OCI-LY1 (cell line): ENCODE results near the gene FAM161A.
"Not testable (repeated sequence)": the region's sequence is repeated elsewhere in the genome, so short reads cannot be mapped to it uniquely, and the experiment has no call there.

Experiments used
- H2AFZ ChIP-seq: fragments of 200-600 bp; sonication (generic), shearing (Covaris generic); 2 replicates; pipeline ENCODE4 v1.6.0; 2014; ENCODE audit warnings: antibody characterized with exemption, mild to moderate bottlenecking, low read length
- H3F3A ChIP-seq: fragments of 200-600 bp; sonication (generic), shearing (Covaris generic); 2 replicates; pipeline ENCODE4 v1.6.0; 2014; ENCODE audit warnings: mild to moderate bottlenecking, antibody characterized with exemption, low read length, moderate library complexity; ENCODE audit not compliant: insufficient read depth
- H3K27ac ChIP-seq: fragments of 200-600 bp; sonication (generic); 2 replicates; pipeline ENCODE4 v1.5.1; 2014; ENCODE audit warnings: low read length, mixed run types, mild to moderate bottlenecking, low read depth; ENCODE audit not compliant: poor library complexity, severe bottlenecking
- H3K27me3 ChIP-seq: fragments of 200-600 bp; sonication (generic); 2 replicates; pipeline ENCODE4 v1.6.0; 2014; ENCODE audit warnings: antibody characterized with exemption, mild to moderate bottlenecking, low read length, moderate library complexity; ENCODE audit not compliant: insufficient read depth
- H3K36me3 ChIP-seq: fragments of 200-600 bp; sonication (generic); 2 replicates; pipeline ENCODE4 v1.6.1; 2014; ENCODE audit warnings: mild to moderate bottlenecking, antibody characterized with exemption, low read length, moderate library complexity, mixed read lengths; ENCODE audit not compliant: insufficient read depth
- H3K4me1 ChIP-seq: fragments of 200-600 bp; sonication (generic); 2 replicates; pipeline ENCODE4 v1.5.1; 2014; ENCODE audit warnings: mild to moderate bottlenecking, low read length, moderate library complexity; ENCODE audit not compliant: insufficient read depth, severe bottlenecking
- H3K4me2 ChIP-seq: fragments of 200-600 bp; sonication (generic), shearing (Covaris generic); 2 replicates; pipeline ENCODE4 v1.6.1; 2014; ENCODE audit warnings: low read length
- H3K4me3 ChIP-seq: fragments of 200-600 bp; sonication (generic); 2 replicates; pipeline ENCODE4 v1.5.1; 2014; ENCODE audit warnings: low read length, low read depth, mild to moderate bottlenecking, mixed read lengths; ENCODE audit not compliant: poor library complexity, severe bottlenecking
- H3K79me2 ChIP-seq: fragments of 200-600 bp; shearing (Covaris generic); 2 replicates; pipeline ENCODE4 v1.6.1; 2016; ENCODE audit warnings: mixed run types, low read length, mixed read lengths; ENCODE audit not compliant: insufficient read depth
- H3K9ac ChIP-seq: fragments of 200-600 bp; sonication (generic), shearing (Covaris generic); 2 replicates; pipeline ENCODE4 v1.6.1; 2014; ENCODE audit warnings: mild to moderate bottlenecking, low read length, mixed read lengths
- H3K9me2 ChIP-seq: fragments of 200-600 bp; sonication (generic), shearing (Covaris generic); 2 replicates; pipeline ENCODE4 v1.6.1; 2014; ENCODE audit warnings: low read depth, mild to moderate bottlenecking, low read length, mixed read lengths
- H3K9me3 ChIP-seq: fragments of 200-600 bp; shearing (Covaris generic); 2 replicates; pipeline ENCODE4 v1.6.1; 2014; ENCODE audit warnings: low read length, mixed read lengths
- H4K20me1 ChIP-seq: fragments of 200-600 bp; sonication (generic), shearing (Covaris generic); 2 replicates; pipeline ENCODE4 v1.6.0; 2016; ENCODE audit warnings: mild to moderate bottlenecking, low read length; ENCODE audit not compliant: insufficient read depth
- EZH2 ChIP-seq: fragments of 200-600 bp; sonication (generic), shearing (Covaris generic); IDR thresholded peaks from 2 replicates; pipeline ENCODE4 v1.8.0; 2017; ENCODE audit warnings: borderline replicate concordance, mixed run types, mild to moderate bottlenecking, antibody characterized with exemption, low read length, moderate library complexity, mixed read lengths
- TF ChIP-seq, protein P1 (sequence below): fragments of 200-600 bp; sonication (generic), shearing (Covaris generic); IDR thresholded peaks from 2 replicates; pipeline ENCODE4 v1.5.1; 2017; ENCODE audit warnings: mild to moderate bottlenecking, antibody characterized with exemption, low read length, moderate library complexity, mixed read lengths

The FAM161A gene

DNA sequence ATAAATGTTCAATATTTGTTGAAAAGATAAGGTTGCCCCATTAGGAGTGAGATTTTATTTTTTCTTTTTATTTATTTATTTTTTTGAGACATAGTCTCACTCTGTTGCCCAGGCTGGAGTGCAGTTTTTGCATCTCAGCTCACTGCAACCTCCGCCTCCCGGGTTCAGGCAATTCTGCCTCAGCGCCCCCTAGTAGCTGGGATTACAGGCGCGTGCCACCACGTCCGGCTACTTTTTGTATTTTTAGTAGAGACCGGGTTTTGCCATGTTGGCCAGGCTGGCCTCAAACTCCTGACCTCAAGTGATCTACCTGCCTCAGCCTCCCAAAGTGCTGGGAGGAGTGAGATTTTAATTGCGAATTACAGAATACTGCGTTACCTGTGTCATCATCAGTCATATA lies 2.6 kb downstream of the FAM161A start:
- H3K4me3 ChIP-seq, H3K9ac ChIP-seq, H3K4me2 ChIP-seq, H3K79me2 ChIP-seq, H3F3A ChIP-seq, H3K9me3 ChIP-seq, H3K9me2 ChIP-seq, H3K27me3 ChIP-seq, H3K27ac ChIP-seq, H3K36me3 ChIP-seq, H2AFZ ChIP-seq, H4K20me1 ChIP-seq: not testable (repeated sequence)
- peaks cover 31% of the 10 kb centered on the region for H3K4me1 ChIP-seq
- TF ChIP-seq, protein P1, sequence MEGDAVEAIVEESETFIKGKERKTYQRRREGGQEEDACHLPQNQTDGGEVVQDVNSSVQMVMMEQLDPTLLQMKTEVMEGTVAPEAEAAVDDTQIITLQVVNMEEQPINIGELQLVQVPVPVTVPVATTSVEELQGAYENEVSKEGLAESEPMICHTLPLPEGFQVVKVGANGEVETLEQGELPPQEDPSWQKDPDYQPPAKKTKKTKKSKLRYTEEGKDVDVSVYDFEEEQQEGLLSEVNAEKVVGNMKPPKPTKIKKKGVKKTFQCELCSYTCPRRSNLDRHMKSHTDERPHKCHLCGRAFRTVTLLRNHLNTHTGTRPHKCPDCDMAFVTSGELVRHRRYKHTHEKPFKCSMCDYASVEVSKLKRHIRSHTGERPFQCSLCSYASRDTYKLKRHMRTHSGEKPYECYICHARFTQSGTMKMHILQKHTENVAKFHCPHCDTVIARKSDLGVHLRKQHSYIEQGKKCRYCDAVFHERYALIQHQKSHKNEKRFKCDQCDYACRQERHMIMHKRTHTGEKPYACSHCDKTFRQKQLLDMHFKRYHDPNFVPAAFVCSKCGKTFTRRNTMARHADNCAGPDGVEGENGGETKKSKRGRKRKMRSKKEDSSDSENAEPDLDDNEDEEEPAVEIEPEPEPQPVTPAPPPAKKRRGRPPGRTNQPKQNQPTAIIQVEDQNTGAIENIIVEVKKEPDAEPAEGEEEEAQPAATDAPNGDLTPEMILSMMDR = peak; percentile 38; the same call in 1 of the 2 replicates

DNA sequence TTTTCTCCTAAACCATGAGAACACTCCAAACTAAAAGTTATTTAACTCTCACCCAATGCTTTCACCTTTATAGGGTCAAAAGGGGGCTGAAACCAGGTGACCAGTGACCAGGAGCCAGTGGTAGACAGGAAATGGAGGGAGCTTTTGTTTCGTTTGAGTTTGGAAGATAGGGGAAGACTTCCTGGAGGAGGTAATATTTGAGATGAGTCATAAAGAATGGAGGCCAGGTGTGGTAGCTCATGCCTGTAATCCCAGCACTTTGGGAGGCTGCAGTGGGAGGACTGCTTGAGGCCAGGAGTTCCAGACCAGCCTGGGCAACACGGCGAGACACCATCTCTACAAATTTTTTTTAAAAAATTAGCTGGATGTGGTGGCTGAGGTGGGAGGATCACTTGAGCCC lies 8.5 kb downstream of the FAM161A start:
- Histone ChIP-seq H2AFZ (no peak overlapping the region), H3F3A (no peaks in the 10 kb centered on the region), H3K79me2 (no peaks in the 10 kb centered on the region), H3K4me3 (no peak overlapping the region), H3K4me1 (peaks cover 13% of the 10 kb centered on the region), H3K36me3 (no peaks in the 10 kb centered on the region), H3K4me2 (no peak overlapping the region), H3K27me3 (no peaks in the 10 kb centered on the region), H3K9me3 (no peaks in the 10 kb centered on the region), H3K27ac (no peak overlapping the region), H3K9me2 (no peaks in the 10 kb centered on the region), H4K20me1 (no peaks in the 10 kb centered on the region), H3K9ac (no peak overlapping the region)
- TF ChIP-seq EZH2 = no peak
- TF ChIP-seq, protein P1 = no peak

DNA sequence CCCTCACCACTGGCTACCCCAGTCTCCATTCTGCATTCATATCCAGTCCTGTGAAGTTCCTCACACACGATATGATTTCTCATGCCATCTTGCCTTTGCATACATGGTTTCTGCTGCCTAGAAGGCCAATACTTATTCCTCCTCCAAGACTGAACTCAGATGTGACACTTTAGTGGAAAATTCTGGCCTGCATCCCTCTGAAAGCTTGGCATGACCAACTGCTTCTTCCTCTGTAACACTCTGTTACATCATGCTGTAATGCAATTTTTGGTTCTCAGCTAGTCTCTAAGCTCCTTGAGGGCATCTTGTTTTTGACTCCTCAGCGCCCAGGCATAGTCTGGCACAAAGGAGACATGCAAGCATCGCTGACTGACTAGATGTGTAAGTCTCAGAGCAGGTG lies 12.6 kb downstream of the FAM161A start:
- Histone ChIP-seq H2AFZ (no peak overlapping the region), H4K20me1 (no peaks in the 10 kb centered on the region), H3K4me2 (no peak overlapping the region), H3K4me3 (no peak overlapping the region), H3K79me2 (no peaks in the 10 kb centered on the region), H3K4me1 (peaks cover 1% of the 10 kb centered on the region), H3F3A (no peaks in the 10 kb centered on the region), H3K9me3 (no peaks in the 10 kb centered on the region), H3K9ac (no peak overlapping the region), H3K36me3 (no peaks in the 10 kb centered on the region), H3K27me3 (no peaks in the 10 kb centered on the region), H3K9me2 (no peaks in the 10 kb centered on the region), H3K27ac (no peak overlapping the region)
- TF ChIP-seq, protein P1 = no peak
- no peak for TF ChIP-seq EZH2
